Measurements from ENCODE around the gene RPL10.

The RPL10 gene

DNA sequence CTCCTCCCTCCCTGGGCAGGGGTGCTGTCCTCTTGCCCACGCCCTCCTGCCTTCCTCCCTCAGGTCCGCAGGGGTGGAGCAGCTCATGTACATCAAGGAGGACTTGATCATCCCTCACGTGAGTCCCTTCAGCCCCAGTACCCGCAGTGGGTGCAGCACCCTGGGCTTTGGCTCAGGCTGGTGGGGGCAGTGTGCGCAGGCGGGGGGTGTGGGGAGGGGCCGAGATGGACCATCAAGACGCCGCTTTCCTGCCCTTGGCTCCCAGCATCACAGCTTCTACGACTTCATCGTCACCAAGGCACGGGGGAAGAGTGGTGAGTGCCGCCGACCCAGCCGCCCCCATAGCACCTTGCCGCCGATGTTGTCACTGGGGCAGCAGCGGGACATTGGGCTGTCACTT lies 51.4 kb downstream of the RPL10 start:
- no peak for DNase-seq (ENCODE audit: low spot score)

DNA sequence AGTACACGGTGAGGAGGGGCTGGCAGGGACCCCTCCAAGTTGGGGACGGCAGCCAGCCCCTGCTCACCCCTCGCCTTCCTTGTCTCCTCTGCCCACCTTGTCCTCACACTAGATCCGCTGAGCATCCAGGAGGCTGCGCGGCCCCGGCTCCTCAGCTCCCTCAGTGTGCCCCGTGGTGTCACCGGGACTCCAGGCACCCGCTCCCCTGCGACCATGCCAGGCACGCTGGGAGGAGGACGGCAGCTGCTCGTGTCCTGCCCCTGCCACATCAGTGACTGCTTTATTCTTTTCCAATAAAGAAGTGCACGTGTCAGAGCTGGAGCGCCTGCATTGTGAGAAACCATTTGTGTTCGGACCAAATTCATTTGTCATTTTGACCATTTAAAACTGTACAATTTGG lies 52.1 kb downstream of the RPL10 start:
- no peak for DNase-seq (ENCODE audit: low spot score)

Data from RKO (cell line).